Left renal cortex interstitium (tissue), 4 donors: ENCODE data around the gene CCDC136. TPM values are rescaled to one million over a fixed set of nuclear protein-coding genes. Genes with fewer than 3 reads are reported as not detected.

Source experiments
- DNase-seq, 4 donors: peaks; one replicate each; pipeline ENCODE4 v3.0.0-alpha.2; 2013; ENCODE audit warnings: low read depth in 4 of 4, low spot score in 2 of 4, missing footprints in 1 of 4
- polyA plus RNA-seq, 4 donors: library from polyadenylated mRNA; unstranded; fragments of 120-200 nt; gene quantifications; one replicate each; pipeline ENCODE4 v1.2.1, GENCODE V29; 2013; ENCODE audit not compliant: insufficient read length in 4 of 4

Gene CCDC136
- polyA plus RNA-seq, 4 donors, result 12.0 to 31.0 (median 21.3) TPM

DNA sequence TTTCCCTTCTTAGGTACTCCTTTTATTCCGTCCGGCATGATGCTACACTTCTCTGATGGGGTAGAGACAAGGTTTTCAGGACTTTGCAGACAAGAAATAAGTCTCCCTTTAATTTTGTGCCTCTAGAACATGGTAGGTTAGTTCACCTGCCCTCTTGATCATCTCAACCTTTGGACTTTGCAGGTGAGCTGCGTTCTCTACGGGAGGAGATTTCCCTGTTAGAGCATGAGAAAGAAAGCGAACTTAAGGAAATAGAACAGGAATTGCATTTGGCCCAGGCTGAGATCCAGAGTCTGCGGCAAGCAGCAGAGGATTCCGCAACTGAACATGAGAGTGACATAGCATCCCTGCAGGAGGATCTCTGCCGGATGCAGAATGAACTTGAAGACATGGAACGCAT, 9.2 kb downstream of the CCDC136 start:
- no peak for DNase-seq

DNA sequence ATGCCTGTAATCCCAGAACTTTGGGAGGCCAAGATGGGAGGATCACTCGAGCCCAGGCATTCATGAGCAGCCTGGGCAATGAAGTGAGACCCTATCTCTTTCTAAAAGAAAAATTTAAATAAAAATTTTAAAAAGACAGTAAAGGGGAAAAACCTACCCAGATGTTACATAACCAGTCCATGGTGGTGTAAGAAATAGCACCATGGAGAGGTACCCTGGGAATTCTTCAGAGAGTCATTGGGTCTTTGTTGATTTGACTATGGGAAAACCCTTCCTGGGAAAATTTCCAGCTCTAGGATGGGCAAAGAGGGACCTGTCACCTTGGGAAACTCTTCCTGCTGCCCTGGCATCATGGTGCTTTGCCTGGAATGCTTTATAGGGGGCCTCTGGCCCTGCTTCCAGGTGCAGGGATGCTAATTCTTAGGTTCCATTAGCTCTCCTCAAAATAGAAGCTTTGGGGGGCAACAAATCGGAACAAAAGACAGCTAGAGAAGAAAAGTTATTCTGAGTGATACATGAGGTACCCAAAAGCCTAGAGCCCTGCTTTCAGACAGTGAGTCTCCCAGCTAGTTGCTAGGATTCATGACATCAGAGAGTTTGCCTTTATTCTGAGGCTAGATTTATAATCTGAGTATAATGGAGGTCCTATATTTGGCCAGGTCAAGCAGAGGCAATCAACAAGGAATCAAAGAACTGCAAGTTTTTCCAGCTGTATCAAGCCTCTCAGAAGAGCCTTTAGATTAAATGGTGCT, 10.1 kb downstream of the CCDC136 start:
- DNase-seq, result no peak

DNA sequence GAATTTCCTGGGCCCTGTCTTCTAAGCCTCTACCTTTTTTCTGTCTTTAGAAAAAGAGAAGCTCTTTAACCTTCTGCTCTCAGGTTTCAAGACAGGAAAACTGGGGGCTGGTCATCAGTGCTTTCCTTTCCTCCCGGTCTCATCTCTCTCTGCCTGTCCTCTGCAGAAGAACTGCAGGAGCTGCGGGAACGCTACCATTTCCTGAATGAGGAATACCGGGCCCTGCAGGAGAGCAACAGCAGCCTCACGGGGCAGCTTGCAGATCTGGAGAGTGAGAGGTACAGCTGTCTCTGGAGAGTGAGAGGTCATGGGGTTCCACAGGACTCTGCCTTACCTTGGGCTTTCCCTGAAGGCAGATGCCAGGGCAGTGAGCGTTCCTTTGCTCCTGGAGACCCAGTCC, 12.7 kb downstream of the CCDC136 start:
- DNase-seq, result no peak

DNA sequence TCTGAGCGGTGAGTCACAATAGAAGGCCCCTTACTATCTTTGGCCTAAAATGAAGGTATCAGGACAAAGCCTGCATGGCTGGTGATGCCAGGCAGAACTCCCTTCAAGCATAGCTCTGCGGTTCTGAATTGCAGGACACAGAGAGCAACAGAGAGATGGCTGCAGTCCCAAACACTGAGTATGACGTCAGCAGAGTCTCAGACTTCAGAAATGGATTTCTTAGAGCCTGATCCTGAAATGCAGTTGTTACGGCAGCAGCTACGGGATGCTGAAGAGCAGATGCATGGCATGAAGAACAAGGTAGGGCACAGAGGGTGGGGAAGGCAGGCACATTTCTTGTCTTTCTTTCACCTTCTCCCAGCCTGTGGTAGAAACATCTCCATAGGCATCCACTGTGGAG, 13.5 kb downstream of the CCDC136 start:
- no peak for DNase-seq

DNA sequence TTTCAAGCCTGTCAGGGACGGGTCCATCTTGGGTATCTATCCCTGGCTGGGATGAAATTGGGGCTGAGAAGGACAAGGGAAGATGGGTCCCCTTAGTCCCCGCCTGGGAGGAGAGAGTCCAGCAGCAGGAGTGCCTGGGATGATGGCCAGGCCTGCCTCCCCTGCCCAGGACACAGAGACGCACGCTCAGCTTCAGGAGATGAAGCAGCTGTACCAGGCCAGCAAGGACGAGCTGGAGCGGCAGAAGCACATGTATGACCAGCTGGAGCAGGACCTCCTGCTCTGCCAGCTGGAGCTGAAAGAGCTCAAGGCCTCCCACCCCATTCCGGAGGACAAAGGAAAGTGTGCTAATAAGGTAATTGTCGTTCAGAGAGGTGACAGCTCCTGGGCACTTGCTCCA, 15.4 kb downstream of the CCDC136 start:
- DNase-seq, result no peak

DNA sequence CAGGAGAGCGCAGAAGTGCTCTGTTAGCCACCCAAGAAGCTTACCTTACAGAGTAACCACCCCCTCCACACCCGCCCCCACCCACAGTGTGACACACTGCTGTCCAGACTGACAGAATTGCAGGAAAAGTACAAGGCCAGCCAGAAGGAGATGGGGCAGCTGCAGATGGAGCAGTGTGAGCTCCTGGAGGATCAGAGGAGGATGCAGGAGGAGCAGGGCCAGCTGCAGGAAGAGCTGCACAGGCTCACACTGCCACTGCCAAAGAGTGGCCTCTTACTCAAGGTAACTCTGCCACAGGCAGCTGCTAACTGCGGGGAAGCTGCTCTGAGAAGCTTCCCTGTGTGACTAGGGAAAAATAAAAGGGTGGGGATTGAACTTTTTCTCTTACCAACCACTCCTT, 17.6 kb downstream of the CCDC136 start:
- no peak for DNase-seq

DNA sequence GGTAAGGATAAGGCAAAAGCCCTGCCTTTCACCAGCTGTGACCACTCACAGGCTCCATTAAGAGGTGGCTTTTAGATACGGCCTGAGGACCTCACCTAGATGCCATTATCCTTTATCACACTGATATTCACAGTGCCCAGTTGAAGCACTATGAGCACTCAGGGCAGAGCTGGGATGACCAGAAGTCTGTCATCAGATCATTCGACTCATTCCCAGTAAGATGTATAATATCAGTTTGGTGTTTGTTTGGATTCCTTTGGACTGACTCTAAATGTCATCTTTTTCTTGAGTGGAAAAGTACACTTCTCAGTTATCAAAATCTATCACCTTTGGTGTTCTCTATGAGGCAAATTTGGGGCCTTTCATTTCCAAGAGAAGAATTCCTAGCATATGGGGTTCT, 18.7 kb downstream of the CCDC136 start:
- no peak for DNase-seq

DNA sequence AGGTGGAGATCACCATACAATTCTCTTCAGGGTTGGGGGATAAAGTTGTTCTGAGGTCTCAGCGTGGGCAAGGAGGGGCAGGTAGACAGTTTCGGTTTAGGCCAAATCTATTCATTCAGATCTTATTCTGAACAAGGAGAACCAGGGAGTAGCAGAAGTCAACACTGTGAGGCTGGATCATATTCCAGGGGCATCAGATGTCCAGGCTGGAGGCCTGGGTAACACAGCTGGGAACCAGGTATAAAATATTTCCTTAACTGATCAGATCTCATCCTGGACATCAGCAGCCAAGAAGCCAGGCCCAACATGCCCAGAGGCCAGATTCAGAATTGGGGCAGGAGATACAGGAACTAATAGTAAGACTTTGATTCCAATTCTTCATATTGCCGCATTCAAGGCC, 19.2 kb downstream of the CCDC136 start:
- DNase-seq, result no peak

DNA sequence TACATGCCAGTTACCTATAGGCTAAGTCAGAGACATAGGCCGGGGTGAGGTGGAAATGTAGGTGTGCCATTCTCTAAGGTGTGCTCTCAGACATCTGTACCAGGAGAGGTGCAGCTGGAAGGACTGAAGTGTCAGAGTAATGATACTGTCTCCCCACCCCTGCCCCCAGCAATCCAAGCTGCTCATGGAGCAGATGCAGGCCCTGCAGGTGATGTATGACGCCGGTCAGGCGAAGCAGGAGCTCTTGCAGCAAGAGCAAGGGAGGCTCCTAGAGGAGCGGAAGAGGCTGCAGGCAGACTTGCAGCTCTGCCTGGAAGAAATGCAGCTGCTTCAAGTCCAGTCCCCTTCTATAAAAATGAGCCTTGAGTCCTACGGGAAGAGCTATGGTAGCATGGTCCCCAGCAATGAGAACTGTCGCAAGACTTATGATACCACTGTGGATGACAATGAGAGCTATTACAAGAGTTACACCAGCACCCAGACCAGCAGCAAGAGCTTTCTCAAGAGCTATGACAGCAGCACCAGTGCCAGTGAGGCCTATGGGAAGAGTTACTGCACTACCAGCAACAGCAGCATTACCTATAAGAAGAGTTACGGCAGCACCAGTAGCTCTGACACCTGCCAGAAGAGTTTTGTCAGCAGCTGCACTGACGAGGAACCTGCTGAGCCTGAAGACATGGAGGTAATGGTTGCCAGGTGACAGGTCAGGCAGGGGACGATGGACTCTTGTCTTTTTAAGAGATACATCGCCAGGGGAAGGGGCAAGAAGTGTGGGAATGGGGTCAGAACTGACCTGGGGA, 20.1 kb downstream of the CCDC136 start:
- no peak for DNase-seq

DNA sequence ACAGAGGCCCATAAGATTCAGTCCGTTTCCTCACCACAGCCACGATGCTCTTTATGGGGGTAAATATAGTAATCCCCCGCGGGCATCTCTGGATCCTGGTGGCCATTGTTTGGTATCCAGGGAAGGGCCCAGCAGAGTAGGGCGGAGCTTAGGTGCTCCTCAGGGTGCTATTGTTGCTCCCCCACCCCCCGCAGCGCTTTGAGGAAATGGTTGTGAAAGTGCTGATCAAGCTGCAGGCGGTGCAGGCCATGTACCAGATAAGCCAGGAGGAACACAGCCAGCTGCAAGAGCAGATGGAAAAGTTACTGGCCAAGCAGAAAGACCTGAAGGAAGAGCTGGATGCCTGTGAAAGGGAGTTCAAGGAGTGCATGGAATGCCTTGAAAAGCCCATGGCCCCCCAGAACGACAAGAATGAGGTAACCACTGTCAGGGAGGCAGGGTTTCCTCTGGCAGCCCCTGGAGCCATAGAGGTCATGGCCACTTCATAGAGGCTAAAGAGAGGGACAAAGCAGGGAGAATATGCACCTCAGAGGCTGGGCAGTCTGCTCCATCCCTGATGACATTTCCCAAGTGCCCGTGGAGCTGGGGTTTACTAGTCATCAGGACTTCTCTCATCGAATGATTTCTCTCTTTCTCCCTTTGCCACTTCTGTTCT, 20.9 kb downstream of the CCDC136 start:
- DNase-seq, result no peak

DNA sequence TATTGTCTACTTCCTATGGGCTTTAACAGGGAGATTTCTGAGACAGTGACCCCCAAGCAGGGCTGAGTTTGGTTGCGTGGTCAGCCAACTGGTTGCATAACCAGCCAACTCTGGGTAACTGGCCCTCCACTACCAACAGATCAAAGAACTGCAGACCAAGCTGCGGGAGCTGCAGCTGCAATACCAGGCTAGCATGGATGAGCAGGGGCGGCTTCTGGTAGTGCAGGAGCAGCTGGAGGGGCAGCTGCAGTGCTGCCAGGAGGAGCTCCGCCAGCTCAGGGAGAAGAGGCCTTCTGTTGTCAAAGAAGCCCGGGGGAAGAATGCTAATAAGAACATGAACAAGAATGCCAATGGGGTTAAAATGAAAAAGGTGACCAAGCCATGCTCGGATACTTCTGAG, 22.7 kb downstream of the CCDC136 start:
- no peak for DNase-seq

DNA sequence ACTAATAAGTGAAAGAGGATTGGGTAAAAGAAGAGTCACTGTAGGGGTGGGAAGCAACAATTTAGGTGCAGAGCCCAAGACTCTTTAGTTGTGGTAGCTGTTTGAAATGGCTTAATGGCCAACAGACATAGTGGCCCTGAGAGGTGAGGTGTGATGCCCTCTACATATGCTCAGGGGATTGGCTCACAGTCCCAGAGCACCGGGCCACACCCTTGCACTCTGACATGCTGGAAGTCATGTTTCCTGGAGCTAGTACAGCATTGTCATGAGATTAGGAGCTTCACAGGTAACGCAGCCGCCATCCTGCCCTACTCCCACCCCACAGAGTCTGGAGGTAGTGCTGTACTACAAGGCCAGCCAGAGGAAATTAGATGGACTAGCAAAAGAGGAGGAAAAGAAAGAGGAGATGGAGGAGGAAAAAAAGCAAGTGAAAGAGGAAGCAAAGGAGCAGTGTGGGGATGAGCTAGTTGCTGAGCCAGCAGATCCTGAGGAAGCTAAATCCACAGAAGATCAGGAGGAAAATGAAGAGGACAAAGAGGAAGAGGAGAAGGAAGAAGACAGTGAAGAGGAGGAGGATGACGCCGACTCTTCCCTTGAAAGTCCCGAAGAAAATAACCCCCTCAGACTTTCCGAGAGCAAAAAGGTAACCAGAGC, 23.6 kb downstream of the CCDC136 start:
- DNase-seq, result no peak

DNA sequence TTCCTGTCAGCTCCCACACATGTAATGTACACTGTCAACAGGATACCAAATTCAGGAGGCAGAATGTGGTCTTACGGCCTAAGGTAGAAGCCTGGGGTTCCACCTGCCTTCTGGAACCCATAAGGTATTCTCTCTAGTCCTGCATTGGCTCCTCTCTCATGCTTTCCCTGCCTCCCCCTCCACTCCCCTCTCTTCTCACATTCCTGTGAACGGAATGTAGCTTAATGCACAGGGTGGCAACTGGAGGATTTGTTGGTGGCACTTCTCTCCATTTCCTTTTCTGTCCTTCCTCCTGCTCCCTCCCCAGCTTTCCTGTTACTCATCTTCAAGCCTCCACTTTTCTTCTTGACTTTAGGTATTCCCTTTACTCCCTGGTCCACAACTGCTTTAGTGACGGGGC, 26.9 kb downstream of the CCDC136 start:
- no peak for DNase-seq

DNA sequence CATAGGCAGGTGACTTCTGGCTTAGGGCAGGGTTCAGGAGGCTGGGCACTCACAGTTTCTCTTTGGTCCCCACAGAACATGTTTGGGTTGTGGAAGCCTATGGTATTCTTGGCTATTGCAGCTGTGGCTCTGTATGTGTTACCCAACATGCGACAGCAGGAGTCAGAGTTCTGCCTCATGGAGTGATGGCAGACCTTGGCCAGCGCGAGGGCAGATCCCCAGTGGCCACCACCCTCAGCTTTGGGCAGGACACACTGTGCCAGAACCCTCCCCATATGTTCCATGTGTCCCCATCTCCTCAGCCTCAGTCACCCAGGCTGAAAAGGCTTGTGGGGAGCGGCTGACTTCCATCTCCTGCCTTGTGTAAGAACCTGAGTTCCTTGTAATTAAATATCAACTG, 30.0 kb downstream of the CCDC136 start:
- DNase-seq, result no peak

DNA sequence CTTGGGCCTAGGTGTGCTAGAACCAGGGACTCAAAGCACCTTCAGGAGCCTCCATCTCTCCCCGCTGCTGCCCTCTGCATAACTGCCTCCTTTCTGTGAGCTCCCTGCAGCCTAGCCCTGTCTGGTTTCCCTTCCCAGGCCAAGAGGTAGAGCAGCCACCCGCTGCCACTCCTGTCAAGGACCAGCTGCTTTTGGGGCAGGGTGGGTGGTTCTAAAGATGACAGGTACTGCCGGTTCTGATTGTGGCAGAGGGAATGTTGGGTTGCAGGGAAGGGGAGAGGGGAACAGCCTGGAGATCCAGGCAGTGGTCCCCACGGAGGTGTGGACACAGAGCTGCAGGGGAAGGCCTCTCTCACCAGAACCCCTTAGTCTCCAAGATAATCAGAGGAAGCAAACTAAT, 34.7 kb downstream of the CCDC136 start:
- DNase-seq, result no peak

DNA sequence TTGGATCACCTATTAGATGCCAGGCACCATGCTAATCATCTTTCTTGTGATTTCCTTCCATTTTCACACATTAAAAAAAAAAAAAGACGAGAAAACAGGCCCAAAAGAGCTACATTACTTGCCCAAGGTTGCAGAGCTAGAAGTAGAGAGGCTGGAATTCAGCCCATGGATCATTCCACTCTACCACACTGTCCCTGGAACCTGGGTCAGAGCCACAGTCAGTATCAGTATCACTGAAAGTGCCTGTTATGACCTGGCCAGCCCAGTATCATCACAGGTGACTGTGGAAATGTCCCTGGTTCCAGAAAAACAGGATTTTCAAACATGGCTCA, 35.1 kb downstream of the CCDC136 start:
- DNase-seq, result no peak

DNA sequence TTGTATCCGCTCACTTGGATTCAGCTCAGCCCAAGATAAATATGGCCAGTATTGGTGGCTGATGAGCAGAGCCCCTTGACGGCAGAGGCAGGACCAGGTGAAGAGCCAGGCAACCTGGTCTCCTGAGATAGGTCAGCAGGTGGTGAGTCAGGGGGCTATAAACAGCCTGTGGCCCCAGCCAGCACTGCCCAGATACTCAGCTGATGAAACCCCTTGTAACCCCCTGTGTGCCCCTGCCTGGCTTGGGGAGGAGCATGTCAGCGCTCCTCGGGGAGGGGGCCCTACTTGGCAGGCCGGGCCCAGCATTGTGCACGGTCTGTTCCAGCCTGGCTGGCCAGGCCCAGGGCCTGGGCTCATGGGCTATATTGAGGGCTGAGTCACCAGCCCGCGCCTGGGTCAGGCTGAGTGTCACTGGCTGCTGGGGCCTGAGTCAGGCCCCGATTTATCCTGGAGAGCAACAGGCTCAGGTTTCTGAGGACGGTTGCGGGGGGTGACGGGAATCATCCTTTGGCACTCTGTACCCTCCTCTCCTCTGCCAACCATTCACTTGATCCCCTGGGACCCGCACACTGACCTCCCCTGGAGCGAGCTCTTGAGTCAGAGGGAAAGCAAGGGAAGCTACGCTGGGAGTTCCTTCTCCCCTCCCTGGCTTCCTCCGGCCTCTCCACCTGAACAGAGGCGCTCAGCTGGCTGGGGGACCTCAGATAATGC, 35.6 kb downstream of the CCDC136 start:
- no peak for DNase-seq

DNA sequence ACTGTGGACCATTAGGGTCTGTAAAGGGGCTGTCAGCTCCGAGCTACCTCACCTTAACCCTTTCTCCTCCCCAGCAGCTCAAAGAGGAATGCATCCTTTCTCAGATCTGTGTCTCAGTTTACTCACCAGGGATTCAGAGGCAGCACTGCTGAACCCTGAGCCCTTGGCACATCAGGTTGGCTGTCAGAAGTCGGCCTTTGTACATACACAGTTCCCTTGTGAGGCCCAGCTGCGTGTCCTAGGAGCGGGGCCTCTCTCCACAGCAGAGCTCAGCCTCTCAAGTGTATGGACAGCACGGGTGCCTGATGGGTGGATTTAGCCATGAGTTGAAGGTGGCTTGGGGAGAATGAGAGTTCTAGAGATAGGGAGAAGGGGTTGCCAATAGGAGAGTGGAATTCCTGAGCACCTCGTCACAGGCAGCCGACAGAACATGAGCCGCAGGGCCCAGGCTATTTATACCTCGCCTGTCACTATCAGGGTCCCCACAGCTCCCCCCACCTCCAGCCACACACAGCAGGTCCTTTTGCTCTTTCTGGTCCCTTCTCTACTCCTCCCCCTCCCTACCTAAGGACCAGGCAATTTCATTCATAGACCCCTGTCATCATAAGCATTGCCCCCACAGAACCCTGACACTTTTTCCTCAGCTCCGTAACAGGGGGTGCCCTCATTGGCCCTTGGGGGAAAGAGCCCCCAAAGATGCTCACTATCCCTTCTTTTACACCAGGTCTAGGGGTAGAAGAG, 36.4 kb downstream of the CCDC136 start:
- no peak for DNase-seq

DNA sequence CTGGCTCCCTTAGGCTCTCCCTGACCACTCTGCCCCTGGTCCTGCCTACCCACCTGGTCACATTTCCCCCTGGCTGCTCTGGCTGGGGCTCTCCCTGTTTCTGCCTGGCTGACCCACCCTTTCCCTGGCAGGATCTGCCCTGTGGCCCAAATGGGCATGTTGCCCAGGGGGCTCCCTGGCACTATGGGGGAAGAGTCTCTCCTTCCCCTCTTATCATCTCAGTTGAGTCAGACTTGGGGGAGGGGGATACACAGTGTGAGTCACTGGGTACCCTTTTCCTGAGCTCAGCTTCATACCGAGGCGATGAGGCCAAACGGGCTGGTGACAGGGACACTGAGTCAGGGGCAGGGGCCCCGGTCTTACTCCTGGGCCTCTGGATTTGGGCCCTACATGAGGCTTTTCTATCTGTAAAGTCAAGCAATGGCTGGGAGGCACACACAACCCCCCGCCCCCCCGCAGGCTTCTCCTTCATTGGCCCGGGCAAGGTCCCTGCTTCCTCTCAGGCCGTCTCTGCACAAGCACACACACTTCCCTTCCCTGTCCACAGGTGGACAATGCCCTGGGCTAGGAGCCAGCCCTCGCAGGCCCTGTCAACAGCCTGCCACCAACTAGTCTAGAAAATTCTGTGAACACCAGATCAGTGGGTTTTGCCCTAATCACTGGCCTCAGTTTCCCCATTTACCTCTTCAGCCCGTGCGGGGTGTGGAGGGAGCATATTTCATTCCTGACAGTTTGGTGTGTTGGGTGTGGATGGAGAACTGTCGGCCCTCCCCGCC, 37.8 kb downstream of the CCDC136 start:
- no peak for DNase-seq
